ENCODE measurements around the gene NAGPA.

DNA sequence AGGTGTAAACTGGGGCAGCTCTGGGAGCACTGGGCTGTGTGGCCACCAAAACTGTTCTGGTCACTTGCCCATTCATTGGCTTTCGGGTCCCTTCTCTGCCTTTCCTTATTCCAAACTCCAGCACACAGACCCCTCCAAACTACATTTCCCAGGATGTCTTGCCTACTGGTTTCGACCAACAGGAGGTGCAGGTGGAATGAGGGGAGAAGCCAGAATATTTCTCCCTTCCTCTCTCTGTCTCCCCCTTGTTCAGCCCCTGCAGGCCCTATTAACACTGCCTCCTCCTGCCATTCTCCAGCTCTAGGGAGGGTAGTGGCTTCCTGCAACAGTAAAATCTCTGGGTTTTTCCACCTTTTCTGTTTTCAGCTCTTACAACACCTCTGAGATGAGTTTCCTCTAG lies 13.2 kb upstream of the NAGPA start:
- TF ChIP-seq TAF1 (IDR thresholded peaks at IDR 0.05; ENCODE audit: borderline replicate concordance, insufficient read depth, low read length) (no peak), POLR2AphosphoS5 (IDR thresholded peaks at IDR 0.05; ENCODE audit: low read depth, low read length) (no peak)
- TF ChIP-seq, protein P1, sequence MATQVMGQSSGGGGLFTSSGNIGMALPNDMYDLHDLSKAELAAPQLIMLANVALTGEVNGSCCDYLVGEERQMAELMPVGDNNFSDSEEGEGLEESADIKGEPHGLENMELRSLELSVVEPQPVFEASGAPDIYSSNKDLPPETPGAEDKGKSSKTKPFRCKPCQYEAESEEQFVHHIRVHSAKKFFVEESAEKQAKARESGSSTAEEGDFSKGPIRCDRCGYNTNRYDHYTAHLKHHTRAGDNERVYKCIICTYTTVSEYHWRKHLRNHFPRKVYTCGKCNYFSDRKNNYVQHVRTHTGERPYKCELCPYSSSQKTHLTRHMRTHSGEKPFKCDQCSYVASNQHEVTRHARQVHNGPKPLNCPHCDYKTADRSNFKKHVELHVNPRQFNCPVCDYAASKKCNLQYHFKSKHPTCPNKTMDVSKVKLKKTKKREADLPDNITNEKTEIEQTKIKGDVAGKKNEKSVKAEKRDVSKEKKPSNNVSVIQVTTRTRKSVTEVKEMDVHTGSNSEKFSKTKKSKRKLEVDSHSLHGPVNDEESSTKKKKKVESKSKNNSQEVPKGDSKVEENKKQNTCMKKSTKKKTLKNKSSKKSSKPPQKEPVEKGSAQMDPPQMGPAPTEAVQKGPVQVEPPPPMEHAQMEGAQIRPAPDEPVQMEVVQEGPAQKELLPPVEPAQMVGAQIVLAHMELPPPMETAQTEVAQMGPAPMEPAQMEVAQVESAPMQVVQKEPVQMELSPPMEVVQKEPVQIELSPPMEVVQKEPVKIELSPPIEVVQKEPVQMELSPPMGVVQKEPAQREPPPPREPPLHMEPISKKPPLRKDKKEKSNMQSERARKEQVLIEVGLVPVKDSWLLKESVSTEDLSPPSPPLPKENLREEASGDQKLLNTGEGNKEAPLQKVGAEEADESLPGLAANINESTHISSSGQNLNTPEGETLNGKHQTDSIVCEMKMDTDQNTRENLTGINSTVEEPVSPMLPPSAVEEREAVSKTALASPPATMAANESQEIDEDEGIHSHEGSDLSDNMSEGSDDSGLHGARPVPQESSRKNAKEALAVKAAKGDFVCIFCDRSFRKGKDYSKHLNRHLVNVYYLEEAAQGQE (IDR thresholded peaks at IDR 0.05; ENCODE audit: insufficient read depth in 1 of 2, low read depth in 2 of 2, low read length in 2 of 2): no peak
